Hippocampal formation (tissue), 2 donors: ENCODE data around the gene NSF.

Source experiments
- DNase-seq, 2 donors: peaks; one replicate each; lab custom pipeline; 2025; lab: John Stamatoyannopoulos, UW

Gene NSF

GRCh38 chr17:46800573-46800972, 210.1 kb downstream of the NSF start:
- DNase-seq, result no peak

- no peak for DNase-seq
These were observed 212.3 kb downstream of the NSF start for GRCh38 chr17:46802800-46803199.

- DNase-seq, result no peak
These were observed 213.1 kb downstream of the NSF start for GRCh38 chr17:46803544-46803943.

GRCh38 chr17:46805771-46806170, 215.3 kb downstream of the NSF start:
- DNase-seq, result no peak
